NK-92 (cell line): ENCODE measurements around the gene C1QTNF6.

Source experiments
- DNase-seq: peaks from one replicate; lab custom pipeline; 2025; ENCODE audit not compliant: unreplicated experiment; lab: John Stamatoyannopoulos, UW

Gene C1QTNF6

DNA sequence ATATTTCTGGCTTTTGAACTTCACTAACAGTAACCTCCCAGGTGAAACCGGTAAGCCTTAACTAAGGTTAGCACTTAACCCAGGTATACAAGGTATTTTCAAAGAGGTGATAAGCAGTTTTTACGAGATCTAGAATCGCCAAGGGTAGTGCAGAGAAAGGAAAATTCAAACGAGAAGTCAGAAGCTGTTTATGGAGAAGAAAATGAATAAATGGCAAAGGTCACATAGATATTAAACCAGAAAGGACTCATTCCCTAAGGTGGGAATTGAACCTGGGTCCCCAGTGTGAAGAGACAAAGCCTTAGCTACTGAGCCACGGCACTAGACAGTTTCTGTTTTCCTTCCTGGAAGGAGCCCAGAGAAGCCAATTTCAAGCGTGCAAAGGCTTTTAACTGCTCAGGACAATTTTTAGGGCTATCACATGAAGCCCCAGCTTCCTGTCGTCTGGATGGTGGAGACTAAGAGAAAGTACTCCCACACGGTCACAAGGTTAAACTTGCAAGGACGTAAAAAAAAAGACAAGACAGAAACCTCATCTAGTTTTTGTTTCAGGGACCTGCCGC, 5.7 kb upstream of the C1QTNF6 start:
- no peak for DNase-seq

DNA sequence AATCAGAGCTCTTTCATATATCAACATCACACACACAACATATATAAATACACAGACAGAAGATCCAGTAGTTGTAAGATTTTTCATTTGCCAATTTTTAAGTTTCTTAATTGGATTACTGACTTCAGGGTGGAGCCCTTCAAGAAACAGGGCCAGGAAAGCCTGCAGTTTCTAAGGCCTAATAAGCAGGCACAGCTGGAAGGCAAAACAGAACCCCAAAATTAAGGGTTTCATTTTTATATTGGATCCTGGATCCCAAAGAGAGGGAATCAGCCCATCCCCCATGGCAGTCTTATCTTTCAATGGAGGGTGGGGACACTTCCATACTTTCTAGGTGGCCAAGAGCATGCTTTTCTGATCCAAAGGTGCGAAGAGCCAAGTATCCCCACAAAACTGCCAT, 4.7 kb upstream of the C1QTNF6 start:
- no peak for DNase-seq

DNA sequence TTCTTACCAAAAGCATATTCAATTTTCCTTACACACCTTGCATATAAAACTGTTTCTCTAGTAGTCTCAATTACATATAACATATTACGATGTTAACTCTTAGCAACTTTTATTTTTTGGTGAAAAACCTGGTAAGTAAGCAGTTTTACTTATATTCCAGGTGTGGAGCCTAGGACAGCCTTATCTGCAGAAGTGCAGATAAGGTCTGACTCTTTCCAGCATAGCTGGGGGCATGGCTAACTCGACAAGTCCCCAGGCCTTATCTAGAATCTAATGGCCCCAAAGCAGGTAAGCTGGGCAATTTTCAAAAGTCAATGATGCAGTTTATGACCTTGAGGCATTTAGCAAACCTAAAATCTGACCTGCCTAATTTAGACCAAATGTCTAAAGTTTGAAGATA, 4.2 kb upstream of the C1QTNF6 start:
- DNase-seq = no peak

DNA sequence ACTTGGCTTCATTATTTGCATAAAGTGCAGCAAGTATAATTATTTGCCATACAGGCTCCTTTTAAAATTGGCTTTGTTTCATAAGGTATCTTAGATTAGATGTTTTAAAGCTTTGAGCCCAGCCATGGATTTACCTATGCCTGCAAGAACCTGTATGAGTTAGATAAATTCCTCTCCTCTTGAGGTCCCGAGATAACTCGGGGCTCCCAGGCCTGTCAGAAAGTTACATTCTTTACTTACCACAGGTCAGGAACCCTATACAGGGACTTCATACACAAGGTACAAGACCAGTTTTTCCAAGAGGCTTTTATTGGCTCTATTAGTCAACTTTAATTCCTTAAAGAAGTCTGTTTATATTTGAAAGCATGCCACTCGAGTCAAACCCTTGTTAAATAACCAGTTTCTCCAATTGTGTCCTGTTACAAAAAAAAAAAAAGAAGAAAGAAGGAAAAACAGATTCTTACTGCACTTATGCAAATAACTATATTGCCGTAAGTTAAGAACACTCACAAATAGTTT, 2.3 kb upstream of the C1QTNF6 start:
- no peak for DNase-seq

DNA sequence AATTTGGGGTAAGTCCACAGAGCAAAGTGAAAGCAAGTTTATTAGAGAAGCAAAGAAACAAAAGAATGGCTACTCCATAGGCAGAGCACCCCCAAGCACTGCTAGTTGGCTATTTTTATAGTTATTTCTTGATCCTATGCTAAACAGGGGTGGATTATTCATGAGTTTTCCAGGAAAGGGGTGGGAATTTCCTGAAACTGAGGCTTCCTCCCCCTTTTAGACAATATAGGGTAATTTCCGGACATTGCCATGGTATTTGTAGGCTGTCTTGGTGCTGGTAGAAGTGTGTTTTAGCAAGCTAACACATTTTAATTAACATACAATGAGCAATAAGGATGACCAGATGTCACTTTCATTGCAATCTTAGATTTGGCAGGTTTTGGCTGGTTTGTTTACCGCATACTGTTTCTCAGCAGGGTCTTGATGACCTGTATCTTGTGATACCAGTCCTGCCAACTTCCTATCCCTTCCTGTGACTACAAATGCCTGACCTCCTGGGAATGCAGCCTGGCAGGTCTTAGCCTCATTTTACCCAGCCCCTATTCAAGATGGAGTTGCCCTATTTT, 937 bp upstream of the C1QTNF6 start:
- DNase-seq = no peak

DNA sequence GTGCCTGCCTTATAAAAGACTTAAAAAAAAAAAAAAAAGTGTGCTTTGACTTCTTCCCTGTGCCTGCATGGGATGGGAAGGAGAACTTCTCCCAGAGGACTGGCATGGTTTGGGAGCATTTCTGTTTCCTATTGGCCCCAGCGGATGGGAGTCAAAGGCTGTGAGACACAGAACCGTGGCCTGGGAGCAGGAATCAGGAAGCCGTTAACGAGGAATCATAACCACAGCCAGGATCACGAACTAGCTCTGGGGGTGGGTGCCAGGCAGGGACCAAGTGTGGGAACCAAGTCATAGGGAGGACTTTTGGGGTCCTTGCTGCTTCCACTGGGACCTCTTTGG, 526 bp downstream of the C1QTNF6 start:
- no peak for DNase-seq

DNA sequence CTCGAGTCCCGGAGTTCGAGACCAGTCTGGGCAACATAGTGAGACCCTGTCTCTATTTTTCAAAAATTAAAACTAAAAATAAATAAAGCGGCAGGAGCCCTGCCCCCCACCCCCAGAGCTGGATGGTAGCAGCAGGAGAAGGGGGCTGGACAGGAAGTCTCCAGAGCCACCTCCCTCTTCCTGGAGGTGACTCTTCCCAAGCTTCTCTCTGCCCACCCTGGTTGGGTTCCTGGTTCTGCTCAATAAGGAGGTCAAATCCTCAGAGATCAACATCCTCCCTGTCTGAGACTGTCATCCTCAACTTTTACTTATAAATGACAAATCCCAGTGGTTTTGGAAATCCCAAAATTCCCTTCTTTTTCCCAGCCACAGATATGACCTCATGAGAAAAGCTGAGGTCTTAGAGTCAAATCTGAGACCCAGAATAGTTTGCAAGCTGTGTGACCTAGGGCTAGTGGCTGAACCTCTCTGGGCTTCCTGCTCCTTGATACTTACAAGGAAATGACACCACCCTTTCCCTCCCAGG, 987 bp downstream of the C1QTNF6 start:
- DNase-seq = no peak

DNA sequence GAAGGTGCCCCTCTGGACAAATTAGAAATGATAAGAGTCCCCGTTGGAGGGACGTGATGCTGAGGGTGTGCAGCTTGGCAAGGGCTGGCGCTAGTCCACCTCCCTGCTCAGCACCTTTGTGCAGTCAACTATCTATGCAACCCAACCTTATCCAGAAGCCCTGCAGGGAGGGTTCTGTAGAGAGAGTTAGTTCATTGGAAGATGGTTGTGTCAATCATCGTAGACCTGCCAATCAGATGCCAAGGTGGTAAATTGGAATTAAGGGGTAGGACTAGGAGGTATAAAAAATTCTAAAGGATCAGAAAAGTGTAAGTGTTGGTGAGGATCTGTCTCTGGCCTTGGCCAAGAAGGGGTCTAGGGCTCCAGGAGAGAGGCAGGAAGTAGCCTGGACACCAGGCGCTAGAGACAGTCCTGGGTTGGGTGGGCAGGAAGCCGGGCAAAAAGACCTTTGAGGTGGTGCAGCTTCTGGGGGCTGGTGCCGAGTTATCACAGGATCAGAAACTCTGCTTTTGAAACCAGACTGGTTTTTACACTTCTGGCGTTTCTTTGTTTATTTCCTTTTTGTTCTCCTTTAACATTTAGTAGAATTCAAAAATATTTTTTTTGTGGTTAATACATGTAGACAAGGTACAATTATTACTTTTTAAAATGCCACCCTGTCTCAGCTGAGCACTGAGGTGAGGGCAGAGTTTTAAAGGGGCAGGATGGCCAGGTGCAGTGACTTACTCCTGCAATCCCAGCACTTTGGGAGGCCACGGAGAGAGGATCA, 1.6 kb downstream of the C1QTNF6 start:
- no peak for DNase-seq

DNA sequence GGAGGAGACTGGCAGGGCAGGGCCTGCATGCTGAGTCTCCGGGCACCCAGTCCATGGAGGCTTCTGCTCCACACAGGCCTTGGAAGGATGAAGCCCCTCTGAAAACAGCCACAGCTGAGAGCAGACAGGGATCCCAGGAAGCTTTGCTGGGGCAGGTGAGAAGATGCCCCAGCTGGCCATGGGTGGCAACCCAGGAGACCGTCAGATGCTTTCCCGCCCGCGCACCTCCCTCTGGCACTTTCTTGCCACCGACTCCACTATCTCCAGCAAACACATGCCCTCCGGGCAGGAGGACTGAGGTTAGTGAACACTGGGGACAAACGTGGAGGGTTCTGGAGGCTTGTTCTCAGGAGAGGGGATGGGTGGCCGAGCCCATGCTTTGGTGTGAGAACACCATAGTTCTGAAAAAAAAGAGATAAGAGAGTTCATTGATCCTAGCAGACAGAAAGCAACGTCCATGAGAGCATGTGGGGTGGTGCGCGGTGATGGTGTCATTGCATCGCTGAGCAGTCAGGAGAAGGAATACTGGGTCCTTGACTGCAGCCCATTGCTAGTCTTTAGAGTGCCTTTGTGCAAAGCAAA, 2.3 kb downstream of the C1QTNF6 start:
- no peak for DNase-seq

DNA sequence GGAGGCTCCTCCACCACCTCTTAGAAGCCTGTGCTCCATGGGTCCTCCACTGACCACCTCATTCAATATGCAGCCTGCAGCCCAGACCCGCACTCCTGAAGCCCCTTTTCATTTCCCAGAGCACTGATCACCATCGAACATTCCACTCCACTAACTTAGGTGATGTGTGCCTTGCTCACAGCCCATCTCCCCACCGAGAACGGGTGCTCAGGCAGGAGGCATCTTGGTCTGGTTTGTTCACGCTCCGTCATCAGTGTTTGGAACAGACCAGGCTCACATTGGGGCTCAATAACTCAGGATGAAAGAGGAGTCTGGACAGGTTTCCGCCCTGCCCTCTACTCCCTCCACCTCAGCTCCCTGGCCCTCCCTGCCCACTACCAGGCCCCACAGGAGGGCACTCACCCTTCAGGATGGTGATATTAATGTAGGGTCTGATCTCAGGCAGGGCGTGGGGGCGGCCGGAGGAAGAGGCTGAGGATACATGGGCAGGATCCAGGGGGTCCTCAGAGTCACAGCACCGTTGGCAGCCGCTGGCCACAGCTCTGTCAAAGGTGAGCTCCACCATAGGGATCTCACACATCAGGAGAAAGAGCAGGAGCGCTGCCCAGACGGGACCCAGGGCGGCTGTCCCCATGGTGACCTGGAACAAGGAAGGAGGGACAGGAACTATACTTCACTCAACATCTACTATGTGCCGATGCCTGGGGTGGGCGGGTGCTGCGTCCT, 3.1 kb downstream of the C1QTNF6 start:
- no peak for DNase-seq

DNA sequence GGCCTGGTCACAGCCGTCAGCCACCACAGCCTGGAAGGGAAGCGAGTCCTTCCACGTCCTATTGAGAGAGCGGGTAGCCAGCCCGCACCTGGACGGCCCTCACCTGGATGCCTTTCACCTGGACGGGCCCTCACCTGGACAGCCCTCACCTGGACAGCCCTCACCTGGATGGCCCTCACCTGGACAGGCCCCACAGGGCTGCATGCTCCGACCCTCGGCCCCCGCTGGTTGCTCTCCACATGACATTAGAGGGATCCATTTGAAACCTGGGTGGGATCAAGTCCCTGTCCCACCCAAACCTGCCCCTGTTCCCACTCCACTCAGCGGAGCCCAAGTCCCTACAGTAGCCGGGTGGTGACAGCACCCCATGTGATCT, 3.7 kb downstream of the C1QTNF6 start:
- no peak for DNase-seq

DNA sequence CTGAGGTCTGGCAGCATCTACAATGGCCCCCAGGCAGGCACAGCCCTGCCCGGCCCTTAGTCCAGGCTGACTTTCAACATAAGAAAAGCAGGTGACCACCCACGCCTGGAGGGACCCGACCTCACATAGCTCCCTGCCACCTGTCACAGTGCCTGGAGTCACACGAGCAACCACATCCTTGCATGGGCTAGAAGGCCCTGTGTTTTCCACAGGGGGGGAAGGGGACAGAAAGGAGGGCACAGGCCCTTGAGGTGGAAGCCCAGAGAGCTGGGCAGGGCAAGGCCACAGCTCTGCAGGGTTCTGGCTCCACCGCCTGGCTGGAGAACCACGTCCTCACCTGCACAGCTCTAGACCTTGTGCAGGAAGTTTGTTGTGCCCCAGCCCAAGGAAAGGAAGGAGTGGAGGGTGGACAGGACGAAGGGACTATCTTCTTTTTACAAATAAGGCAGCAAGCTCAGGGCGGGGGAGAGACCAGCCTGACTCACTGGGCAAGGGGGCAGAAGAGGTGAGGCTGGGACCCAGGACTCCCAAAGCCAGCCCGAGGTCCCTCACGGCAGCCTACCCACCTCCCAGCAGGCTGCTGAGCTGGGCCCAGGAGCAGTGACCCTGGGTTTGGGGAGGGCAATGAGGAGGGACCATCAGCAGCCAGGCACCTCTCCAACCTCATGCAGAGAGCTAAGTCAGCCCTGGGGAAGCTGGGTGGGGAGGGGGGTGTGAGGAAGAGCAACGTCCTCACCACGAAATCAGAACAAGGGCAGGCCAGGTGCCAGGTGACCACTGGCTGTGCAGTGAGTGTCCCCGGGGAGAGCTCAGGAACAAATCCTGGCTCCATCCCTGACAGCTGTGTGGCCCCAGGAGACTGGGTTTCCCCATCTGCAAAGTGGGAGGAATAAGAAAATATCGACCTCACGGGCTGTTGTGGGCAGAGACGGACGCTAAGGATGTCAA, 4.3 kb downstream of the C1QTNF6 start:
- DNase-seq = no peak

DNA sequence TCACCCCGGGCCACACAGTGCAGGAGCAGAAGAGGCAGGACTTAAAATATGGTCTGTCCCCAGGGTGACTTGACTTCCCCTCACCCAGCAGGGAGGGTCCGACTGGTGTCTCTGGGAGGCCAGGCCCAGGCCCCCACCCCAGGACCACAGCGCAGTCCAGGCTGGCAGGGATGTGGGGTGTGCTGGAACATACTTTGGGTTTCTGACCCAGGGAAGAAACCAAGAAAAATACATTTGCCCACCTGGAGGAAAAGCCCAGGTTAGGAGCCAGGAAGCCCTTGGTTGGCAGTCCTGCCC, 5.2 kb downstream of the C1QTNF6 start:
- DNase-seq = no peak

DNA sequence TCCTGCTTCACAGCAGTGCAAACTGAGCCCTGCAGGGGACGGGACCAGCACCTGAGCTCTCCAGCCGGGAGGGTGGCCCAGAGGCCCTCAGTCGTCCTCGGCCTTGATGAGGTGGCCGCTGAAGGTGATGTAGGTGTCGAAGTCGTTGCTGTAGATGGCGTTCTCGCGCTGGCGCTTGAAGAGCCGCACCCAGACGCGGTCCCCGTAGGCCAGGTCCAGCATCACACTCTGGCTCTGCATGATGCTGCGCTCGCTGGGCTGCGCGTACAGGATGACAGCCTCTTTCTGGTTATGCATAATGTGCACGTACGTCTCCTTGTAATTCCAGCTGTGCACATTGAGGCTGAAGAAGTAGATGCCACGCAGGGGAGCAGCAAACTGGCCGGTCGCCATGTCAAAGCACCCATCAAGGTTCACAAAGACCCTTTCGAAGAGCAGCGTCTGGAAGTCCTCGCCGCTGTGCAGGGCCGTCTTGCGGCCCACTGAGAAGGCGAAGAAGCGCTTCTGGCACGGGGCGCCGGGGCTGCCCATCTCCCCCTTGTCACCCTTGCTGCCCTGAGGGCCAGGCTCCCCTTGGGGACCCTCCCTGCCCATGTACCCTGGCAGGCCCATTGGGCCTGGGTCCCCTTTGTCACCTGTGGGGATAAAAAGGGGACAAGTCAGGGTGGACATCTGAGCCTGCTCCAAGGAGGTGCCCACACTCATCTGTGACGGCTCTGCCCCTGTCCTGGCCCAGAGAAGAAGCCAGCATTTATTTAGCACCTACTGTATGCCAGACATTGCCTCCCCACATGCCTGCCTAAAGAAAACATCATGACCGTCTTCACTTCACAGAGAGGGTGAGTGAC, 5.7 kb downstream of the C1QTNF6 start:
- no peak for DNase-seq

DNA sequence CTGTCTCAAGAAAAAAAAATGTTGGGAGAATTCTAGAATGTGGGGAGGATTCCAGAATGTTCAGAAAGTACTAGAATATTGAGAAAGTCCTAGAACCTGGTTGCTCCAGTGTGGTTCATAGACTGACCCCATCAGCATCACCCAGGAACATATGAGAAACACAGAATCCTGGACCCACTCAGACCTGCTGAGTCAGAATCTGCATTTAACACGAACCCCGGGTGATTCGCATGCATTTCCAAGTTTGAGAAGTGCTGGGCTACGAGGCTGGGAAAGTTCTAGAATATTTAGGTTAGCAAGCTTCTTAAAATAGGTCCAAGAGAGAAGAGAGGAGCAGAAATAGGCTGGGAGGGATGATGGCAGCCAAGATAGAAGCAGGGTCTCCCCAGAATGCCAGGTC, 6.4 kb downstream of the C1QTNF6 start:
- DNase-seq = no peak

DNA sequence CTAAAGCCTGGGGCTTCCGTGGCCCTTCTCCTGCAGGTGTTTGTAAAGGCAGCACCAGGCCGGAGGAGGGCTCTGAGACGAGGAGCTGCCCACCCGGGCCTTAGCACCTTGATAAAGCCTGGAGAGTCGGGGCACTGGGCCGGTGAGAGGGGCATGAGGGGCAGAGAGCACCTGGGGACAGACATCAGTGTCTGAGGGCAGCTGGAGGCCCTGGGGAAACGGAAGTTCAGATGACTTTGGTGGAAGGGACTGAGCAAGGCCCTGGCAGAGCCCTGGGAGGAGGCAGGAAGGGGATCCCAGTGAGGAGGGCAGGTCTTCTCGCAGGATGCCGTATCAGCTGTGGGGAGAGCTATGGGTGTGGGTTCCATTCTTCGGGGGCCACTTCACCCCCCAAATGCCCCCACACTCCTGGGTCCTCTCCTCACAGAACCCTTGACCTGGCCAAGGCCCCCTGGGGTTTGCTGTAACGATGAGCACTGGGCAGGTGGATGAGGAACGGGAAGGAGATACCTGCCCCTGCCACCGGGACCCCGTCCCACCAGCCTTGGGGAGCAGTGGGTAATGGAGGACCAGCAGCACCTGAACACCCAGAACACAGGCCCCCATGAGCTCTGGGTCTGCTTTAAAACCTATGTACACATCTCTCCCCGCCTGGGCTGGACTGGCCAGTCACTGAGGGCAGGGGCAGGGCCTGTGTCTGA, 7.4 kb downstream of the C1QTNF6 start:
- DNase-seq = no peak

DNA sequence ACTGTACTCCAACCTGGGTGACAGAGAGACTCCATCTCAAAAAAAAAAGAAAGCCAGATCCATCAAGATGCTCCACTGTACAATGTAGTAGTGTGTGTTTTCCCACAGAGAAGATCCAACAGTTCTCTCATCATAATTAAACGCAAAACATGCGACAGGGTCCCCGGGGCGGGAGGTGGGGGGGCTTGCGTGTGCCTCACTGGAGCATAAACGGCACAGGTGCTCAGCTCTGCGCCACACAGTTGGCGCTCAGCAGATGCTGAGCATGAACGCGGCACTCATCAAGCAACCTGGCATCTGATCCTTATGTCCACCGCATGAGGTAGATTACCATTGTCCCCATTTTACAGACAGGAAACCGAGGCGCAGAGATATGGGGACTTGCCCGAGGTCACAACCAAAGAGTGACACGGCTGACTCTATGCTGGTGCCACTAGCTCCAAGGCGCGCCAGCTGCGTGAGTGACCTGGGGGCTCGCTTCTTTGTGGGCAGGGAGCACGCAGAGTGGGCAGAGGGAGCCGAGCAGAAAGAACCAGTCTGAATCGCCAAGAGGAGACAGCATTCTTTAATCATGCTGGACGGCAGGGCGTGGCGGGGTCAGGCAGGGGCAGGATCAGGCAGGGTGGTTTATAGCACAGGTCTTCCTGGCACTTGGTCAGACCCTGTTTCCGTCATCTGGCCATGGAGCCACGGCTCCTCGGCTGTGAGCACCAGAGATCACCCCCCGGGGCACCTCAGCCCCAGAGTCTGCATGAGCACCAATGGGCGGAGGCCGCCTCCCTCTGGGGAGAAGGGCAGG, 8.2 kb downstream of the C1QTNF6 start:
- no peak for DNase-seq

DNA sequence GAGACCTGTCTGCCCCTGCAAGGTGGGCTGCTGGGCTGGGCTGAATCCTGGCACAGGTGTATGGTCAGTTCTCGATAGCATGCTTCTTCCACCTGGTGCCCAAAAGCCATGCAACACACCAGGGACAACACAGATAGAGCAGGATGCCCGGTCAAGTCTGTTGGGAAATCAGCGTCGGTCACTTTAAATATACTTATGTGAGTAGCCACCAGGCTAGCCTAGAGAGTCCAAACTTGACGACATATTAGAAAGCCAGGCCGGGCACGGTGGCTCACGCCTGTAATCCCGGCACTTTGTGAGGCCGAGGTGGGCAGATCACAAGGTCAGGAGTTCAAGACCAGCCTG, 8.9 kb downstream of the C1QTNF6 start:
- no peak for DNase-seq
